ENCODE results near the gene COBL.
"Not testable (repeated sequence)": the region's sequence is repeated elsewhere in the genome, so short reads cannot be mapped to it uniquely, and the experiment has no call there.

The COBL gene

GRCh38 chr7:51228386-51228958, 88.1 kb downstream of the COBL start:
- no peak for DNase-seq

GRCh38 chr7:51227861-51228260, 88.7 kb downstream of the COBL start:
- no peak for DNase-seq

- no peak for DNase-seq
Observed at GRCh38 chr7:51226916-51227535, 89.6 kb downstream of the COBL start.

GRCh38 chr7:51226063-51226755, 90.4 kb downstream of the COBL start:
- no peak for DNase-seq

GRCh38 chr7:51224811-51225595, 91.6 kb downstream of the COBL start:
- DNase-seq: peak; percentile 11 to 26

GRCh38 chr7:51223505-51223904, 93.1 kb downstream of the COBL start:
- DNase-seq: no peak

GRCh38 chr7:51222916-51223315, 93.7 kb downstream of the COBL start:
- DNase-seq: no peak

GRCh38 chr7:51220226-51220625, 96.4 kb downstream of the COBL start:
- no peak for DNase-seq

- no peak for DNase-seq
Observed at GRCh38 chr7:51219261-51219988, 97.2 kb downstream of the COBL start.

- DNase-seq: no peak
Observed at GRCh38 chr7:51217804-51218203, 98.8 kb downstream of the COBL start.

GRCh38 chr7:51214098-51214497, 102.5 kb downstream of the COBL start:
- no peak for DNase-seq

- no peak for DNase-seq
Observed at GRCh38 chr7:51213618-51214017, 103.0 kb downstream of the COBL start.

GRCh38 chr7:51210766-51211165, 105.8 kb downstream of the COBL start:
- no peak for DNase-seq

GRCh38 chr7:51209426-51209825, 107.2 kb downstream of the COBL start:
- DNase-seq: no peak

GRCh38 chr7:51208125-51208524, 108.5 kb downstream of the COBL start:
- DNase-seq: not testable (repeated sequence)

GRCh38 chr7:51198654-51199053, 118.0 kb downstream of the COBL start:
- no peak for DNase-seq

- no peak for DNase-seq
Observed at GRCh38 chr7:51190969-51191368, 125.6 kb downstream of the COBL start.

GRCh38 chr7:51189777-51190176, 126.8 kb downstream of the COBL start:
- DNase-seq: no peak

GRCh38 chr7:51188987-51189386, 127.6 kb downstream of the COBL start:
- DNase-seq: no peak

GRCh38 chr7:51187941-51188340, 128.7 kb downstream of the COBL start:
- DNase-seq: no peak

GRCh38 chr7:51186531-51186930, 130.1 kb downstream of the COBL start:
- no peak for DNase-seq

GRCh38 chr7:51182636-51183166, 133.9 kb downstream of the COBL start:
- no peak for DNase-seq

- DNase-seq: no peak
Observed at GRCh38 chr7:51180092-51180491, 136.5 kb downstream of the COBL start.

Measured in NCI-H2081 (cell line).